GM21576 (cell line): ENCODE measurements around the gene SPSB3.

Source experiments
- ATAC-seq: cut with Tn5 transposase; IDR thresholded peaks from one replicate; pipeline ENCODE4 v1.9.1; 2021; ENCODE audit warnings: mild to moderate bottlenecking, moderate library complexity; ENCODE audit not compliant: unreplicated experiment

Gene SPSB3

DNA sequence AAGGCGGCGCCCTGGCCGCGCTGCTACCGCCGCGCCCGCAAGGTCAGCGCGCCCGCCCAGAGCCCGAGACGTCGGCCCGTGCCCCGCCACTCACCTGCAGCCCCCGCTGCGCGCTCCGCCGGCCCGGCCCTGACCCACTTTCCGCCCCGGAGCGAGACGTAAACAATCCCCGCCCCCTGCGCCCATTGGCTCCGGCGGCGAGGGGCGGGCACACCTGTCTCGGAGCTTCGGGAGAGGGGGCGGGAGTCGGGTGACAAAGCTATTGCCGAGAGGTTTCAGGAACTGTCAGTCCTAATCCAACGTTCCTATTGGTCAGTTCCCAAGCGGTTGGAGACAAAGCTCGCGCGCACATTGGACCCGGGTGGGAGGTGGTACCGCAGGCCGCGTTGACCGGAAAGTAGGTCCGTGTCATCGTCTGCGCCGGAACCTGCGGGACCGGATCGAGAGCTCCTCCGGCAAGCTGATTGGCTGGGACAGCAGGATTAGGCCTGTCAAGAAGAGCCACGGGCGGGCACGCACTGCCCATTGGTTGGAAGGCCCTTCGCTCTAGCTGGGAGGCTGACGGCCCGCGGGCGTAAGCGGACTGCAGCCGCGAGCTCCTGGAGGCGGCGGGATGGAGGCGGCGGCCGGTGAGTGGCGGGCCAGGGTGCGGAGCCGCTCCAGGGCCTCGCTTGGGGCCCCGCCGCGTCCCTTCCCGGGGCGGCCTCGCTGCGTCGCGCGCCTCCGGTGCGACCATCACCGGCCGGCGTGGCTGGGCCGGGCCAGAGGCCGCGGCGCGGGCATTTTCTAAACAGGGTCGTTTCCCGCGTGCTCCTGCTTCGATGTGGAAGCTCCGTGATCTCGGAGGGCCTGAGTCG is at the start of gene SPSB3, which contains the start of gene NUBP2:
SPSB3 (minus strand) TSS at position 164 of the 857 bp plus-strand sequence. CDS start 1,088 bp downstream, outside the sequence.
NUBP2 (plus strand) TSS at position 553 of the 857 bp plus-strand sequence; CDS start at position 614, 61 bp downstream.
- ATAC-seq = peak; percentile 80

DNA sequence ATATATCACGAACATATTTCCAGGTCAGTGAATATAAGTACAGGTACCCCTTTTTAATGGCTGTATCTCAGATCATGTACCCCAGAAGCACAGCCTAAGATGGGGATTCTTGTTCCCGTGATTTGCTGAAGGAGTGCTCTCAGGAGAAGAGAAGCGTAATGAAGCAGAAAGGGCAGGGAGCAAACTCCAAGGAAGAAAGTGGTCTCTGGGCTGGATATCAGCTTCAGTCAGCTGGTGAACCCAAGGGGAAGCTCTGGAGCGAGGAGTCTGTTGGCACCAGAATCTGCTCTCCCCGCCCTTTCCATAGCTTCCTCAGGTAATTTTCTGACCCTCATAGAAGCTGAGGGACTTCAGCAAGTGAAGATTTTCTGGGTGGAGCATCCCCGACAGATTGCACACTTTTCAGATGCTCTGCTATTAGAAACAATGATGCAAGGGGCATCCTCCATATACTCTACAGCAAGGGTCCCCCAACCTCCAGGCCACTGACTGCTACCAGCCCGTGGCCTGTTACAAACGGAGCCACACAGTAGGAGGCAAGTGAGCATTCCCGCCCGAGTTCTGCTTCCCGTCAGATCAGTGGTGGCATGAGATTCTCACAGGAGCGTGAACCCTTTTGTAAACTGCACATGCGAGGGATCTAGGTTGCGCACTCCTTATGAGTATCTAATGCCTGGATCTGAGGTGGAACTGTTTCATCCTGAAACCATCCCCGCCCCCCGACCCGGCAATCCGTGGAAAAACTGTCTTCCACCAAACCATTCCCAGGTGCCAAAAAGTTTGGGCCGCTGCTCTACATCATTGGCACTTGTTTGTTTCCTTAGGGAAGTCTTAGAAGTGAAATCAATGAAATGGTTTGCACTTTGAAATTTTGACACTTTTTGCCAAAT is 49.1 kb upstream of the SPSB3 start:
- ATAC-seq = no peak

DNA sequence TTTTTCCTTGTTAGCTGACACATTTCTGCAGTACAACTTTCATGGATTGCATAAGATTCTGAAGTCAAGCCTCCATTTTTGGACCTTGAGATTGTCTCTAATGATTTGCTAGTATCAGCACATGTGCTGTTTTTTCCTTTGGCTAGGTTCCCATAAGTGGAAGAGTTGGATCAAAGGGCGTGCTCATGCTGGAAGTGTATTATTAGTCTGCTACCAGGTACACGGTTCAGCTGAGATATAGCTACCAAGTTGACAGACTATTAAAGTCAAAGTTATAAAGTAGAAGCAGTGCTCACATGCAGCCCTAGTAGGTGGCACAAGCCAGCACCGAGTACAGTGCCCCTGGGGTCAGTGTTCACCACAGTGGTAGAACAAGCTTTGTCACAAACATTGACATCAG is 47.8 kb upstream of the SPSB3 start:
- no peak for ATAC-seq

DNA sequence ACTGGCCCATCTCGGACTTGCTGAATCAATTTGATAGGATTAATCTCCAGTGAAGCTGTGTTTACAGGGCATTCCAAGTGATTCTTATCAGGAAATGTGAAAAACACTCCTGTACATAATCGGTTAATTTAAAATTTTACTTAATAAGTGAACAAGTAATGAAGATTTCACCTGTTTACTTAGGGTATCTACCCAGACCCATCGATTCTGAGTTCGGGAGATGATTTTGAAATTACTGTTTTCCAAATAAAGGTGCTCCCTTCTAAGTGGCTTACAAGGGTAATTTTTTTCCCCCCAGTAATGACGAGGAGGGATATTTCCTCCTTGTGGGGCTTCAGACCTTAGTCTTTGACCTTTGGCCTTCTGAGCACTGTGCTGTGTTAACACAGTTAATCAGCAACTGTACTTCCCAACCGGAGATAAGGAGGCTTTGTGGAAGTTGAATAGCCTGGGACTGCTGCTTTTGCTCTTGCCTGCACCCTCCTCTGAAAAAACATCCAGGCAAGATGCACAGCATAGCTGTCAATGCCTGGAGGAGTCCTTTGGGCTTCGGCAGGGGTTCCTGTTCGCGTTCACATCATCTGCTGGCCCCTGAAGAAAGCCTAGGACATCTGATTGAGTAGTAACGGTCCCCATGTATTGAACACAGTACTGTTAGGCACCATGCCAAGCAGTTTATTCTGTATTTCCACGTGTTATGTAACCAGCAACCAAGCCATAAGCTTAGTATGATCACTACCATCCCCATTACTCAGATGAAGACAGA is 46.5 kb upstream of the SPSB3 start:
- no peak for ATAC-seq

DNA sequence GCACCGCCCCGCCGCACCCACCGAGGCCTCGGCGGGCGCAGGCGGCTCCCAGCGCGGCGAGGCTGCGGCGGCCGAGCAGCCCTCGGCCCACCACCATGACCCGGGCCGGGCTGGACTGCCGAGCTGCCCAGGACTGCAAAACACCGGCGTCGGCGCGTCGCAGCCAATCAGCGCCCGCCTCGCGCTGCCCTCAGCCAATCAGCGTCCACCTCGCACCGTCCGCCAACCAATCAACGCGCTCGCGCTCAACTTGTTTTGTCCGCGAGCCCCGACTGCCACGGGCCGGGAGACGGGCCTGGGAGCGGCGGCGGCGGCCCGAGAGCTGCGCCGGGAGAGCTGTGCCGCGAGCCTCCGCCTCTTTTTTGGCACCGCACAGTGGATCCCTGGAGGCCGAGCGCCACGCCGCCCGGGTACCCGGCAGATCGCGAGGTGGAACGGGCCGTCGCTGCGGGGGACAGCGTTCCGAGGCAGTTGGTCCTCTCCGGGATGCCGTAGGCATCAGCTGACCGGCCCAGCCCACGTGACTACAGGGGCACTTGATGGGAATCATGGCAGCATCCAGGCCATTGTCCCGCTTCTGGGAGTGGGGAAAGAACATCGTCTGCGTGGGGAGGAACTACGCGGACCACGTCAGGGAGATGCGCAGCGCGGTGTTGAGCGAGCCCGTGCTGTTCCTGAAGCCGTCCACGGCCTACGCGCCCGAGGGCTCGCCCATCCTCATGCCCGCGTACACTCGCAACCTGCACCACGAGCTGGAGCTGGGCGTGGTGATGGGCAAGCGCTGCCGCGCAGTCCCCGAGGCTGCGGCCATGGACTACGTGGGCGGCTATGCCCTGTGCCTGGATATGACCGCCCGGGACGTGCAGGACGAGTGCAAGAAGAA is 44.6 kb upstream of the SPSB3 start, which contains the start of the genes FAHD1 and HAGH:
FAHD1 (plus strand) TSS at position 516 of the 883 bp plus-strand sequence; CDS start at position 549, 33 bp downstream.
HAGH (minus strand) TSS at position 135 of the 883 bp plus-strand sequence; CDS start at position 97, 38 bp downstream.
- peak; percentile 76 for ATAC-seq

DNA sequence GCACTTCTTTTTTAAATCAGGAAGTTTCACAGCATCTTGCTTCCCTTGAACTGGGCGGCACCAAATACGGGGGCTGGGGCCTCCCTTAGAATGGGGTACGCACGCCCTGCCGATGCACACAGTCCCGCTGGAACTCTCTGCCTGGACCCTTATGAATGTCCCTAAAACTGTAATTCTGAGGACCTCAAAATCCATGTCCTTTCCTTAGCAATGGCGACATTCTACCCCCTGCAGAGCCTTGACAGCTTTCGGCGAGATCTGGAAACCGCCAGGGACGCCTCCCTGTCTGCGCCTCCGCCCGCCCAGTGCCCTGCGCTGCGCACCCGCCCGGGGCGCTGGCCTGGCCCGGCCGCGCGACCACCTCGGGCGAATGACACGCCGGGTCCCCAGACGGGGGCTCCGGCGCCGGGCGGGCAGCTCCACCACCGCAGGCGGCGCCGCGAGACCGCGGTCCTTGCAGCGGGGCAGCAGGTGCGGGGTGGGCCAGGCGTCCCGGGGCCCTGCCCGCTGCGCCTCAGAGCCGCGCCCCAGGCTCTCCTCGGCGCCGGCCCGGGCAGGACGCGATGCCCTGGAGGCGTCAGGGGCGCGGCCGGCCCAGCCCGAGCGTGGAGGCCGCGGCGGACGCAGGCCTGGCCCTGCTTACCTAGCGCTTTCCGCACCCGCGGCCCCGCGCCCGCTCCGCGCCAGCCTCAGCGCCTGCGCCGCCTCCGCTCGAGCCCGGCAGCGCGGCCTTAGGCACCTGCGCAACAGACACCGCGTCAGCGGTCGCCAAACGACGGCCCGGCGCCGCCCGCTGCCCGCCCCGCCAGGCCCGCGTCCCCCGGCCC is 43.7 kb upstream of the SPSB3 start:
- ATAC-seq = peak; percentile 47

DNA sequence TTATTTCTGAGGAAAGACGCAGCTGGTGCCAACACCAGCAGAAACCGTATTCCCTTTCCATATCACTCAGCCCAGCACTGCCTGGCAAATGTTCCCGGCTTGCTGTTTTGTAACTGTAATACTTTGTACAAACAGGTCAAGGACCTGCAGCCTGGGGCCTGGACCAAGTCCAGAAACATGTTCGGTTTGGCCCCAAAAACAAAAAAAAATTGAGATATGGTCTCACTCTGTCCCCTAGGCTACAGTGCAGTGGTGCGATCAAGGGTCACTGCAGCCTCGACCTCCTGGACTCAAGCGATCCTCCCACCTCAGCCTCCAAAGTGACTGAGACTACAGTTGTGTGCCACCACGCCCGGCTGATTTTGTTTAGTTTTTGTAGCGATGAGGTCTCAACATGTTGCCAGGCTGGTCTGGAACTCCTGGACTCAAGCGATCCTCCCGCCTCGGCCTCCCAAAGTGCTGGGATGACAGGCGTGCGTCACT is 43.1 kb upstream of the SPSB3 start:
- no peak for ATAC-seq

DNA sequence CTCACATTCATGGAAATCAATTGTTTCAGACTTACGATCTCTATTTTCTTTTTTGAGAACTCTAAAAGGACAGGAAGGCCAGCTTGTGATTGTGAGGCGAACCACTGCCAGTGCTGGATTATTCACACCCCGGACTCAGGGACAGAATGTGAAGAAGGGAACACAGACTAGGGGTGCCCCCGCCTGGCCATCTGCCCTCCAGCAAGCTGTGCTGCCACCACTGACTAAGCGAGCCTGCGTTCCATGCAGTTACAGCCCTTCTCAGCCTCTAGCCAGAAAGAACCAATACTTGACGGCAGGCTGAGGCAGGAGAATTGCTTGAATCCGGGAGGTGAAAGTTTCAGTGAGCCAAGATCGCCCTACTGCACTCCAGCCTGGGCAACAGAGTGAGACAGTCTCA is 41.5 kb upstream of the SPSB3 start:
- no peak for ATAC-seq

DNA sequence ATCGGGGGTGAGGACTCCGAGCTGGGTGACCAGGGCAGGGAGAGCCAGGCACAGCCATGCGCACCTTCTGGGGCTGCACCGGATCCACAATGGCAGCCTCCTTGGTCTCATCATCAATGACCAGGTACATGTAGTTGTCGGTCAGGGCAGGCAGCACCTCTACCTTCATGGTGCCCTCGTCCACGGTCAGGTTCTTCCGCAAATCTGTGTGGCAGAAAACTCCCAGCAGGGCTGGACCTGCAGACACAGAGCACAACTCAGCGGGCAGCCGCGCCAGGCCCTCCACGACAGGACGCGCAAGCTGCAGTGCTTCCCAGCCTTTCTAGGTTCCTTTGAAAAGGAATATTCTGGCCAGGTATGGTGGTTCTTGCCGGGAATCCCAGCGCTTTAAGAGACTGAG is 40.4 kb upstream of the SPSB3 start:
- no peak for ATAC-seq

DNA sequence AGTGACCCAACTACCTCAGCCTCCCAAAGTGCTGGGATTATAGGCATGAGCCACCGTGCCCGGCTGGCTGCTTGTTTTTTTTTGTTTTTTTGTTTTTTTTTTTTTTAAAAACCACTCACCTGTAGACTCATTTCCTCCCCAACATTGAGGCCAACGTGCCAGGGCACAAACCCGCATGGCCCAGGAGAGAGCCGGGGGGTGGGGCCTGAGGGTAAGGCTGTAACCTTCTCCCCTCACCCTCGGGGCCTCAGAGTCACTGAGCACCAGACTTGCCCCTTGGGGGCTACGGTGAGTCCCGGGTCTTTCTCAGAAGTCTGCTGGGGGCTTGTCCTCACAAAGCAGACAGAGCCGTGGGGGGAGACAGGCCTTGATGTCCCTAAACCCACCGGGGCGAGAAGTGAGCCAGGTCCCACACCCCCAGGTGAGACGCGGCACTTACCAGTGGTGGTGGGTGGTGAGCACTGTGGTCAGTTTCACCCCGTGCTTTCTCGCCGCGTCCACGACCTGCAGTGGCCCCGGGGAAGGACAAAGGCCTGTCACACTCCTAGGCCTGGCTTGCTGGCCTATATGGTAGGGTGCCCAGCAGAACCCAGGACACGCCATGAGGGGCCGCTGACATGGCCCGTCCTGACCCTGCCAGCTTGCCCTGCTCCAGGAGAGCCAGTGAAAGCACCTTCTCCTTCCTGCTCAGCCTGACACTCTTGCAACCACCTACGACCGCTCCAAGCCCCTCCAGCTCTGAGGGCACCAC is 39.7 kb upstream of the SPSB3 start:
- ATAC-seq = no peak

DNA sequence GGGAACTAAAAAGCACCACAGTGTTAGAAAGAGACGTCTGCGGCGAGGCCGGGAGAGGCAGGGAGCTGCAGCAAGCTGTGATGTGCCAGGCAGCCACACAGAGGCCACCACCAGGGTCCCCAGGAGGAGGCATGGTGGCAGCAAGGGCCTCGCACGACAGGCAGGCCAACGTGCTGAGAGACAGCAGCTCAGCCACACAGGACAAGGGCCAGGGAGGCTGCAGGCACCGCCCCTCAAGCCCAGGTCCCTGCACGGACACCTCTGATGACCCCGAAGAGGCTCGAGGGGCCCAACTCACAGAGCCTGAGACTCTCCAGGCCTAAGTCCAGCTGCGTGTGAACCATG is 38.5 kb upstream of the SPSB3 start:
- ATAC-seq = no peak

DNA sequence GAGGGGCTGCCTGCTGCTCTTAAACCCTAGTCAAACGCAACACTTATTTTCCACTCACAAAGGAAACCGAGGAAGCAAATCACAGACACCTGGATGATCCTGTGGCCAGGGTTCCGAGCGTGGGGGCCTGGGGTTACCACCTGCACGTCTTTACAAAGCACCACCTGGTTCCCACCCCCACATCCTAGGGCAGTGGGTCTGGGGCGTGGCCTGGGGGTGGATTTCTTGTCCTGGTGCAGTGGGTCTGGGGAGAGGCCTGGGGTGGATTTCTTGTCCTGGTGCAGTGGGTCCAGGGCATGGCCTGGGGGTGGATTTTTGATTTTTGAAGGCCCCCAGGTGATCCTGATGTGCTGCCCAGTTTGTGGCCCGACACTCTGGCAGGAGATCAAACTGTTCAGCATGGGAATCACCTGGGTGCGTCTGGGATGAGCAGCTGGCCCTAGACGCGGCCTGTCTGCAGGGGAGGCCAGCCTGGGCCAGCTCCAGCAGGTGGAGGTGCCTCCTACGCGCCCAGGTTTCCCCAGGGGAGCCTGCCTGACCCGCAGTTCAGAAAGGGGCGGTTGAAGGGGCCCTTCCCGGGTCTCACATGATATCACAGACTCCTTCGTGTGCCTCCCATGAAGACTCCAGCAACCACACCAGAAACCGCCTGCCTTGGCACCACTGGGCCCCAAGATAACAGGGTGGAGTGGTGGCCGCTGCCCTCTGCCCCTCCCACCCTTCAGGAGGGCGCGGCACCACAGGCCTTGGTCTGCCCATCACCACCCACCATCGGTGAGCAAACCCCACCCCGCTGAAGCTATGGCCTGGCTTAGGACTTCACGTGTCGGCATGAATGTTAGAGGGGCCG is 38.0 kb upstream of the SPSB3 start:
- ATAC-seq = no peak

DNA sequence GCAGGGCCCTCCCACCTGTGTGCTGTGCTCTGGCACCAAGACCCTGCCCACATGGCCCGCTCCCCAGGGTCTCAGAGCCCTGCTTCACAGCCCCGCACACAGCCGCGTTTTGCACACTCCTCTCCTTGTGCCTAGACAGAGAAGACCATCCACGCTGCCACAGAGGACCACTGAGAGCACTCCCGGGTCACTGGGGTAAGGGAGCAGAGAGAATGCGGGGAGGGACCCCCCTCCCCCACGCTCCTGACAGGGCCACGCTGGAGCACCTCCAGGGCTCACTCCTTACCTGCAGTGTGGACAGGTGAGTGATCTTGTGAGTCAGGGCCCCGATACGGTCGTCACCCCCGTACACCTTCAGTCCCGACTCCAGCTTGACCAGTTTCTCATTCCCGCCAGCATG is 37.2 kb upstream of the SPSB3 start:
- no peak for ATAC-seq

DNA sequence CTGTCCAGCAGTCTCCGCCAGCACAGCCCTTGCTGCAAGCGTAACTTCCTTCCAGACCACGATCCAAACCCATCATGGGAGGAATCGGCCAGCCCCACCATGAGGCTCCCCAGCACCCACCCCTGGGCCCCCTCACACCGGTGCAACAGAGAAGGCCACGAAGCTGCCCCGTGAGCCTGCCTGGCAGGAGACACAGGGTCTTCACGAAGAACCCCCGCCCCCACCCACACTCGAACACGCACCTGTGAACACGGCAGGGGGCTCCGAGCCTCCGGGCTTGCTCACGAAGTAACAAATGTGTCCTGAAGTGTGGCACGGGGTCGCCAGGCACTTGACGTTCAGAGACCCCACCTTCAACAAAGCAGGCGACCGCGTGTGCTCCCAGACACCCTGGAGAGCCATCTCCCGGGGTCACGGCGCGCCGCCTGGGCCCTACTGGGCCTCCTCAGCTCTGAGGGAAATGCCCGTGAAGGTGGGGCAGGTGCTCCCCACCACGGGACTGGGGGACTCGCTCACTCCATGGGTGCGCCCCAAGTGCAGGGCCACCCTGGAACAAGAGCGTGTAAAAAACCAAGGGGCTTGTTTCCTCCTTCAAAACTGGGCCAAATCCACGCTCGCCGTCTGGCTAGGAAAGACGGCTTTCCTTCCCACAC is 36.6 kb upstream of the SPSB3 start:
- ATAC-seq = no peak

DNA sequence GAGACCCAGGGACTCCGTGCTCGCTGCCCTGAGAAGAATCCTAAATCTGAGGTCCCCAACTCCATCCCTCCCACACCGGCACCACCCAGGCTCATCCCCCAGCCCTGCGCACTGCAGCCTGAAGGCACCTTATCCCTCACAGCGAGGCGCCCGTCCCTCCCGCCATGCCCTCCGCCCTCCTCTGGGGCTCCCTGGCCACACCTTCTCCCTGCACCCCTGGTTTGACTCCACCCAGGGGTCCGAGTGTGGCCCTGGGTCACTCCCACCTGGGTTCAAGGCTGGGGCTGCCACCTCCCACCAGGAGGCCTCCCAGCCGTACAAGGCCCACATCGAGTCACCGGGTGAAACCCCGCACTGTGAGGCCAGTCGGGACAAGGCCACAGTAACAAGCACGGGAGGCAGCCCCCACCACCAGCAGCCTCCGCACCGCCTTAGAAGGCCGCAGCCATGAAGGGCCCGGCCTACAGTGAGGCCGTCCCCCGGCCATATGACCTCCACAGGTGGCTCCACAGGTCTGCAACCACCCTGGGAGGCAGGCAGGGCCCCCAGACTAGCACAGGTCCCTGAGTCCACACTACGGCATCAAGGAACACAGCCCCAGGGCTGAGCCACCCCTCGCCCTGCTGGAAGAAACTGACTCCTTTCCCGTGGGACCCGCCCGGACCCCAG is 36.0 kb upstream of the SPSB3 start:
- no peak for ATAC-seq

DNA sequence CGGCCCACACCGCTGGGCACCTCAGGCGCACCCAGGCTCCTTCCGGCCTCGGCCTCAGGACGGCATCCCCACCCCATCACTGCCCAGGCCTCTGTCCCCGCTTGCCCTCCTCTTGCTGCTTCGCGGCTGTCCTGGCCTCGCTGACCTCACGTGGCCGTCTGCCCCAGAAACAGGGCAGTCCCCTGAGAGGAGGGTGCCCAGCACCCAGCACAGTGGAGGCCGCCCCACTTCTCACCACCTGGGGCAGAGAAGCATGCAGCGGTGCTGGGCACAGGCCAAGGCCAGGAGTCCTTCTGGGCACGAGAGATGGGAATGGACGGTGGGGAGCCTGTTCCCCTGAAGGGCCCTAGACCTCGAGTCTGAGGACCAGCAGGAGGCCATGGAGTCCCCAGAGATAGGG is 35.3 kb upstream of the SPSB3 start:
- no peak for ATAC-seq
